Upper lobe of left lung (tissue), 6 donors: ENCODE data around the gene PKN2. TPM values are rescaled to one million over a fixed set of nuclear protein-coding genes. Genes with fewer than 3 reads are reported as not detected.
"Not testable (repeated sequence)": the region's sequence is repeated elsewhere in the genome, so short reads cannot be mapped to it uniquely, and the experiment has no call there.

ENCODE experiments used
- ATAC-seq, 2 donors: fragments of 200-7000 bp; cut with Tn5 transposase; one replicate each; pipeline ENCODE4 v1.9.1; 2022; ENCODE audit warnings: mild to moderate bottlenecking in 2 of 2, moderate library complexity in 2 of 2; ENCODE audit not compliant: low FRiP score in 2 of 2
- DNase-seq, 2 donors: peaks; one replicate each; pipeline ENCODE4 v3.0.0-alpha.2; 2019 to 2020
- H3K27ac ChIP-seq, 4 donors: fragments of 200-600 bp; sonication (generic); one replicate each; pipeline ENCODE4 v1.5.1; 2016 to 2019
- H3K27me3 ChIP-seq, 4 donors: fragments of 200-600 bp; sonication (generic); one replicate each; pipeline ENCODE4 v1.5.1; 2017 to 2019
- H3K36me3 ChIP-seq, 4 donors: fragments of 200-600 bp; sonication (generic); one replicate each; pipeline ENCODE4 v1.5.1; 2016 to 2019
- H3K4me1 ChIP-seq, 4 donors: fragments of 200-600 bp; sonication (generic); one replicate each; pipeline ENCODE4 v1.5.1; 2018 to 2019
- H3K4me3 ChIP-seq, 4 donors: fragments of 200-600 bp; sonication (generic); one replicate each; pipeline ENCODE4 v1.5.1; 2017 to 2019; ENCODE audit warnings: mild to moderate bottlenecking in 2 of 4, moderate library complexity in 1 of 4
- H3K9me3 ChIP-seq, 4 donors: fragments of 200-600 bp; sonication (generic); one replicate each; pipeline ENCODE4 v1.5.1; 2018 to 2019
- EP300 ChIP-seq, 4 donors: sonication (generic); formaldehyde crosslinking; IDR thresholded peaks; one replicate each; pipeline ENCODE4 v1.5.1; 2017; ENCODE audit warnings: antibody characterized with exemption in 4 of 4, control low read depth in 2 of 4
- POLR2A ChIP-seq, 4 donors: fragments of 450-650 bp; IDR thresholded peaks; one replicate each; pipeline ENCODE4 v1.5.1; 2016 to 2017; ENCODE audit warnings: antibody characterized with exemption in 4 of 4, mild to moderate bottlenecking in 2 of 4
- POLR2AphosphoS5 ChIP-seq, 2 donors: sonication (generic); formaldehyde crosslinking; IDR thresholded peaks; one replicate each; pipeline ENCODE4 v1.5.1; 2017; ENCODE audit warnings: antibody characterized with exemption in 2 of 2
- WGBS, 2 donors: methylation state at CpG; one replicate each; pipeline ENCODE4 v1.1.5; 2017 to 2018; 5-methylcytosine and 5-hydroxymethylcytosine counted together
- total RNA-seq, 6 donors: library from RNA; depleted of rRNA in 4 of 6; stranded (reverse); fragments of >200 nt in 4 of 6; gene quantifications; one replicate each; pipeline versions ENCODE4 v1.1.0 to v1.2.1, GENCODE V29; 2016 to 2021
- TF ChIP-seq, protein P1 (sequence below), 6 experiments: fragments of 450-650 bp in 4 of 6; fragments of 200-600 bp in 2 of 6; sonication (generic) in 2 of 6; IDR thresholded peaks; one replicate each; pipeline ENCODE4 v1.5.1; 2016 to 2019; ENCODE audit warnings: antibody characterized with exemption in 6 of 6
- donor health status: DM: no; HTN: no; CAD: no; lungs with moderate emphysema.
- donor health status: DM: no; HTN: yes; CAD: no; lungs with severe emphysema.

The PKN2 gene
- total RNA-seq, 6 donors from 2014 or later: 33.0 to 108 (median 37.6) TPM

DNA sequence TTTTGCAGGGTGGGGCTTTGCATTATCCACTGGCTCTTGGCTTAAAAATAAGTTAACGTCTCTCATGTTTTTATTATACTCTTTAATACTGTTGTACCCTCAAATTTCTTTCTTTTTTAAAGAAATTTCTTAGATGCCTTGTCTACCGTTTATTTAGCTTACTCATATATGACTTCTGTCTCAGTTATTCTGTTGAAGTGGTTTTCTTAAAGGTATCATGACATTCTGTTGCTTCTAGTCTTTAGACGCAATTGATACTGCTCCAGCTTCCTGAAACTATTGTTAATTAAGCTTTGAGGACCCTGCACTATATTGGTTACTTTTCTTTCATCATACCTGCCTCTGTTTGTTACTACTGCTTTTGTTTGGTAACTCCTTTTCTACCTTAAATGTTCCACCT lies 11.7 kb downstream of the PKN2 start:
- no peaks in the 10 kb centered on the region for H3K27me3 ChIP-seq
- peaks cover 7 to 19% (median 12%) of the 10 kb centered on the region in 4 donors for H3K4me1 ChIP-seq
- DNase-seq (no peak), ATAC-seq (no peak)
- 79 to 82% methylated on average over 3 of the region's 3 CpGs for WGBS, 2 donors
- H3K4me3 ChIP-seq: no peak overlapping the region
- TF ChIP-seq POLR2AphosphoS5 (IDR thresholded peaks at IDR 0.05): no peak
- H3K36me3 ChIP-seq: peaks cover 0 to 2% (median 0%) of the 10 kb centered on the region in 4 donors
- no peak overlapping the region for H3K27ac ChIP-seq
- no peaks in the 10 kb centered on the region for H3K9me3 ChIP-seq

DNA sequence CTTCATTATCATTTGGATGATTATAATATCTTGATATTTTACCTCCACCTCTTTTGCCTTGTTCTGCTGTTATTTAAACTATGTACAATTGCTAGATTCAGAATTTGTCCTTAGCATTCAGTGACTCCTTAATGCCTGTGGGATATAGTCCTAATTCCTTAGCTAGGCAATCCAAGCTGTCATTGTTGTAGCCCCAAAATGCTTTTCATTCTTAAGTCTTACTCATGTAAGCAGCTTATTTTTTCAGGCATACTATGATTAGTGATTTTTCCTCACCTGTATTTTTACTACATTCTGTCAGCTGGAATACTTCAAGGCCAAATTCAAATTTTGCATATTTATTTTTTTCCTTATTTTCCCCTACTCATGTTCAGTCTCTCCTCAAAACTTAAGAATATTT lies 13.4 kb downstream of the PKN2 start:
- no peak overlapping the region for H3K4me3 ChIP-seq
- ATAC-seq (no peak), DNase-seq (no peak)
- H3K27me3 ChIP-seq: no peaks in the 10 kb centered on the region
- peak overlapping the region in 1 of 4 donors; percentile 12 for H3K27ac ChIP-seq
- H3K9me3 ChIP-seq: no peaks in the 10 kb centered on the region
- H3K36me3 ChIP-seq: no peaks in the 10 kb centered on the region
- peaks cover 10 to 35% (median 25%) of the 10 kb centered on the region in 4 donors for H3K4me1 ChIP-seq
- TF ChIP-seq, protein P1, sequence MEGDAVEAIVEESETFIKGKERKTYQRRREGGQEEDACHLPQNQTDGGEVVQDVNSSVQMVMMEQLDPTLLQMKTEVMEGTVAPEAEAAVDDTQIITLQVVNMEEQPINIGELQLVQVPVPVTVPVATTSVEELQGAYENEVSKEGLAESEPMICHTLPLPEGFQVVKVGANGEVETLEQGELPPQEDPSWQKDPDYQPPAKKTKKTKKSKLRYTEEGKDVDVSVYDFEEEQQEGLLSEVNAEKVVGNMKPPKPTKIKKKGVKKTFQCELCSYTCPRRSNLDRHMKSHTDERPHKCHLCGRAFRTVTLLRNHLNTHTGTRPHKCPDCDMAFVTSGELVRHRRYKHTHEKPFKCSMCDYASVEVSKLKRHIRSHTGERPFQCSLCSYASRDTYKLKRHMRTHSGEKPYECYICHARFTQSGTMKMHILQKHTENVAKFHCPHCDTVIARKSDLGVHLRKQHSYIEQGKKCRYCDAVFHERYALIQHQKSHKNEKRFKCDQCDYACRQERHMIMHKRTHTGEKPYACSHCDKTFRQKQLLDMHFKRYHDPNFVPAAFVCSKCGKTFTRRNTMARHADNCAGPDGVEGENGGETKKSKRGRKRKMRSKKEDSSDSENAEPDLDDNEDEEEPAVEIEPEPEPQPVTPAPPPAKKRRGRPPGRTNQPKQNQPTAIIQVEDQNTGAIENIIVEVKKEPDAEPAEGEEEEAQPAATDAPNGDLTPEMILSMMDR (IDR thresholded peaks at IDR 0.05): no peak
- no peak for TF ChIP-seq POLR2AphosphoS5 (IDR thresholded peaks at IDR 0.05)
- TF ChIP-seq POLR2A (IDR thresholded peaks at IDR 0.05): no peak
- no peak for TF ChIP-seq EP300 (IDR thresholded peaks at IDR 0.05)

DNA sequence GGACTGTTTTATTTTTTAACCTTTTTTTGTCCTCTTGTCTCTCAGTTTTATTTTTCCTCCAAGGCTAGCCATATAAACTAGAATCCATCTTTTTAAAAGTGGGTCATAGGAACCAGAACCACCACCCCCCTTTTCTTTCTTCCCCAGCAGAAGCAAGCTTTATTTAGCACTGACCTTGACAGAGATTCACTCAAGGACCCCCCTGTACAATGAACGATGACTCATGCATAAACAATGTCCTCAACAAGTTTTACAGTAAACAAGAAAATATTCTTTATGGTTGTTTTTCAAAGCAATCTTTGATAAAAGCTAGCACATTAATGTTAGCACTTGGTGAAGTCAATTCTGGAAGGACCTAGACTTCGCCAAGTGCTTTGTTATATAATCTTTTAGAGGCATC lies 14.1 kb downstream of the PKN2 start:
- DNase-seq (no peak), ATAC-seq (no peak)
- TF ChIP-seq, protein P1 (IDR thresholded peaks at IDR 0.05): no peak
- TF ChIP-seq POLR2AphosphoS5 (IDR thresholded peaks at IDR 0.05): no peak
- TF ChIP-seq EP300 (IDR thresholded peaks at IDR 0.05): no peak
- TF ChIP-seq POLR2A (IDR thresholded peaks at IDR 0.05): no peak
- Histone ChIP-seq H3K27ac (no peak overlapping the region), H3K4me1 (peaks cover 10 to 37% (median 30%) of the 10 kb centered on the region in 4 donors), H3K27me3 (no peaks in the 10 kb centered on the region), H3K36me3 (no peaks in the 10 kb centered on the region), H3K9me3 (no peaks in the 10 kb centered on the region), H3K4me3 (no peak overlapping the region)
- WGBS, 2 donors: 64% methylated on average over 2 of the region's 2 CpGs

DNA sequence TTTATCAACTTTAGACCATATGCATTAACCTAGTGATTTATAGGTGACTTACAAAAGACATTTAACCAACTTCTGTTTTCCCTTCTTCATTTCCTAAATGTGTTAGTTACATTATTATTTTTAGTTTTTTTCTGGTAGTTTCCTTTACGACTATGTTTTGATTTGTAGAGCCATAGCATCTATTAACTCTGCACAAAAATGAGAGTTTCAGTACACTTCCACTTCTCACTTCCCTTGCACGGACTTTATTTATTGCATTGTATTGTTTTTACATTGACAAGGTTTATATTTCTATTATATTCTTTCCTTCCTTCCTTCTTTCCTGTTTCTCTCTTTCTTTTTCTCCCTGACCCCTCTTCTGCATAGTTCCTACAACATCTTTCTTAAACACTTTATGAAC lies 14.7 kb downstream of the PKN2 start:
- no peak overlapping the region for H3K4me3 ChIP-seq
- WGBS, 2 donors: 40 to 42% methylated on average over 2 of the region's 2 CpGs
- H3K4me1 ChIP-seq: peaks cover 10 to 38% (median 30%) of the 10 kb centered on the region in 4 donors
- no peaks in the 10 kb centered on the region for H3K27me3 ChIP-seq
- ATAC-seq: no peak
- no peak for DNase-seq
- TF ChIP-seq, protein P1 (IDR thresholded peaks at IDR 0.05): no peak
- no peak for TF ChIP-seq POLR2A (IDR thresholded peaks at IDR 0.05)
- TF ChIP-seq POLR2AphosphoS5 (IDR thresholded peaks at IDR 0.05): no peak
- no peak for TF ChIP-seq EP300 (IDR thresholded peaks at IDR 0.05)
- no peak overlapping the region for H3K27ac ChIP-seq
- H3K9me3 ChIP-seq: no peaks in the 10 kb centered on the region
- no peaks in the 10 kb centered on the region for H3K36me3 ChIP-seq

DNA sequence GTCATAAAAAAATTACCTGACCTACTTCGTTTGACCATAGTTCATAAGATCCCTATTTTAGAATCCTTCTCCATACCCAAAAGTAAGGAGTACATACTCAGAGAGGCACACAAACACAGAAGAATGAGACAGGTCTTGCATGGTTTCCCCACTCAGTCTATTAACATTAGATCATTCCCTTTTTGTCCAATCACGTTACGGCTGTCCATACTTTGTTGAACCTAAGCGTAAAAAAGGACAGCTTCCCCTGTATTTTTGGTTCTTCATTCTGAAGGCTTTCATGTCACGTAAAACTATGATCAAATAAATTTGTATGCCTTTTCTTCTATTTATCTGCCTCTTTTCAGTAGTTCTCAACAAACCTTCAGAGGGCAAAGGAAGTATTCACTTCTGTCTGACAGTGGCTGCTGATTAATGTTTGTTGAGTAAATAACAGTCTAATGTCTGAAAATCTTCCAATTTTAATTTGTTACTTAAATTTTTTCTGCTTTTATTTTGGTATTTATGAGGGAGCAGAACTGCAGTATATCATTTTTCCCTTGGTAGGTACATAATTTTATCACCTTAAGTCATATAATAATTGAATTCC lies 16.4 kb downstream of the PKN2 start:
- no peak overlapping the region for H3K4me3 ChIP-seq
- DNase-seq (no peak), ATAC-seq (peak in 1 of 2 donors; percentile 35)
- no peaks in the 10 kb centered on the region for H3K9me3 ChIP-seq
- 78 to 80% methylated on average over 5 of the region's 5 CpGs for WGBS, 2 donors
- peak overlapping the region in 3 of 4 donors; percentile 55 to 80 (median 65) for H3K27ac ChIP-seq
- H3K4me1 ChIP-seq: peaks cover 10 to 38% (median 30%) of the 10 kb centered on the region in 4 donors
- no peaks in the 10 kb centered on the region for H3K36me3 ChIP-seq
- H3K27me3 ChIP-seq: no peaks in the 10 kb centered on the region
- TF ChIP-seq POLR2A (IDR thresholded peaks at IDR 0.05): no peak

DNA sequence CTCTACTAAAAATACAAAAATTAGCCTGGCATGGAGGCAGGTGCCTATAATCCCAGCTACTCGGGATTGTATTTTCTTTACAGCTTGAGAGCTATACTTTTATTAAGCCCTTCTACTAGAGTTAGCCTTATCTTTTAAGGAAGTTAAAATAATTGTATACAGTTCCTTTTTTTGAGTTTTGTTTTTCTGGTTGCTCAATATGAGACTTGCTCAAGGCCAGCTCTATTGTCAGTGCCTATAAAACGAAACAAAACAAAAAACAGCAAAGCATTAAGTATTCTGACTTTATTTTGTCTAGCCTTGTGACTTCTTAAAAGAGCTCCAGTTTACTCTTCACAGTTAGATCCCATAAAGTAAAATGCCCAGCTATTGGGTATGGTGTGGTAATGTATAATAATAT lies 17.2 kb downstream of the PKN2 start:
- peak overlapping the region; percentile 55 to 80 (median 60) for H3K27ac ChIP-seq
- H3K4me3 ChIP-seq: peak overlapping the region in 1 of 4 donors; percentile 7

DNA sequence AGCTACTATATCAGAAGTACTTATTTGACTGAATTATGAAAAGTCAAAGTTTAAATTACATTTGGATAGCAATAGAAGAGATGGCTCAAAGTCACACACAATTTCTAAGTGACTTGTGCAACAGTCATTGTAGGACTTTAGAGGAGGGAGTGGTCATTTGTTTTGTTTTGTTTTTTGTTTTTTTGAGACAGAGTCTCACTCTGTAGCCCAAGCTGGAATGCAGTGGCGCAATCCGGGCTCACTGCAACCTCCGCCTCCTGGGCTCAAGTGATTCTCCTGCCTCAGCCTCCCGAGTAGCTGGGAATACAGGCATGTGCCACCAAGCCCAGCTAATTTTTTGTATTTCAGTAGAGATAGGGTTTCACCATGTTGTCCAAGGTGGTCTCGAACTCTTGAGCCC lies 17.7 kb downstream of the PKN2 start:
- DNase-seq (peak in 1 of 2 donors; percentile 58), ATAC-seq (peak; percentile 53 to 78)
- peaks cover 10 to 38% (median 30%) of the 10 kb centered on the region in 4 donors for H3K4me1 ChIP-seq
- not testable (repeated sequence) for H3K9me3 ChIP-seq, H3K27me3 ChIP-seq, H3K36me3 ChIP-seq
- peak overlapping the region; percentile 55 to 80 (median 60) for H3K27ac ChIP-seq
- H3K4me3 ChIP-seq: peak overlapping the region in 1 of 4 donors; percentile 7
- WGBS, 2 donors: 84 to 86% methylated on average over 5 of the region's 5 CpGs

More for the DNA sequence above, 17.2 kb downstream of the PKN2 start:
- no peak for TF ChIP-seq POLR2A (IDR thresholded peaks at IDR 0.05)
- no peak for TF ChIP-seq EP300 (IDR thresholded peaks at IDR 0.05)
- TF ChIP-seq, protein P1 (IDR thresholded peaks at IDR 0.05): no peak
- TF ChIP-seq POLR2AphosphoS5 (IDR thresholded peaks at IDR 0.05): no peak
- 11 to 20% methylated on average over 2 of the region's 2 CpGs for WGBS, 2 donors
- H3K36me3 ChIP-seq: no peaks in the 10 kb centered on the region
- no peaks in the 10 kb centered on the region for H3K27me3 ChIP-seq
- ATAC-seq: peak; percentile 49 to 87
- peaks cover 10 to 38% (median 30%) of the 10 kb centered on the region in 4 donors for H3K4me1 ChIP-seq
- DNase-seq: no peak
- no peaks in the 10 kb centered on the region for H3K9me3 ChIP-seq
